ENCODE results near the gene R3HDM2.

GRCh38 chr12:57329219-57329618 lies 101.6 kb downstream of the R3HDM2 start:
- no peak for TF ChIP-seq TAF1 (IDR thresholded peaks at IDR 0.05; ENCODE audit: low read depth)
- no peak for TF ChIP-seq RAD21 (conservative IDR thresholded peaks at IDR 0.05)
- no peak for TF ChIP-seq EZH2 (IDR thresholded peaks at IDR 0.05; ENCODE audit: borderline replicate concordance, insufficient read depth, low read length, poor library complexity, severe bottlenecking)
- no peak for TF ChIP-seq CTCF (IDR thresholded peaks at IDR 0.05; ENCODE audit: poor library complexity, severe bottlenecking)
- TF ChIP-seq EP300 (conservative IDR thresholded peaks at IDR 0.05; ENCODE audit: poor library complexity, severe bottlenecking), result no peak
- TF ChIP-seq POLR2AphosphoS5 (IDR thresholded peaks at IDR 0.05), result no peak
- TF ChIP-seq MXI1 (conservative IDR thresholded peaks at IDR 0.05; ENCODE audit: poor library complexity, severe bottlenecking), result no peak
- TF ChIP-seq REST (IDR thresholded peaks at IDR 0.05; ENCODE audit: borderline replicate concordance), result no peak
- no peak for TF ChIP-seq SMC3 (conservative IDR thresholded peaks at IDR 0.05; ENCODE audit: poor library complexity)

Measured in neural cell (in vitro differentiated cells).